ENCODE results near the gene KIF5C.
"Not testable (repeated sequence)": the region's sequence is repeated elsewhere in the genome, so short reads cannot be mapped to it uniquely, and the experiment has no call there.

KIF5C gene

GRCh38 chr2:148874868-148875341, at the start of gene KIF5C:
KIF5C (plus strand) TSS chr2:148875227; CDS start chr2:148875618, 391 bp downstream.
- DNase-seq = peak; percentile 89

- DNase-seq = no peak
These were observed 48.2 kb upstream of the KIF5C start for GRCh38 chr2:148826791-148827190.

GRCh38 chr2:148828941-148829340, 46.1 kb upstream of the KIF5C start:
- no peak for DNase-seq

GRCh38 chr2:148829618-148830017, 45.4 kb upstream of the KIF5C start:
- DNase-seq = no peak

GRCh38 chr2:148832637-148833036, 42.4 kb upstream of the KIF5C start:
- DNase-seq = no peak

GRCh38 chr2:148842050-148842449, 33.0 kb upstream of the KIF5C start:
- no peak for DNase-seq

- no peak for DNase-seq
These were observed 26.9 kb upstream of the KIF5C start for GRCh38 chr2:148848146-148848545.

- no peak for DNase-seq
These were observed 21.6 kb upstream of the KIF5C start for GRCh38 chr2:148853458-148853857.

GRCh38 chr2:148860037-148860436, 15.0 kb upstream of the KIF5C start:
- no peak for DNase-seq

GRCh38 chr2:148861367-148861766, 13.7 kb upstream of the KIF5C start:
- DNase-seq = no peak

- not testable (repeated sequence) for DNase-seq
These were observed 12.5 kb upstream of the KIF5C start for GRCh38 chr2:148862478-148862877.

GRCh38 chr2:148865512-148865911, 9.5 kb upstream of the KIF5C start:
- no peak for DNase-seq

GRCh38 chr2:148866091-148866490, 8.9 kb upstream of the KIF5C start:
- no peak for DNase-seq

GRCh38 chr2:148867079-148867769, 7.8 kb upstream of the KIF5C start:
- DNase-seq = no peak

- DNase-seq = no peak
These were observed 492 bp downstream of the KIF5C start for GRCh38 chr2:148875387-148876051.

GRCh38 chr2:148876202-148876594, 1.2 kb downstream of the KIF5C start:
- peak; percentile 25 for DNase-seq

- DNase-seq = peak; percentile 72
These were observed 1.8 kb downstream of the KIF5C start for GRCh38 chr2:148876595-148877402.

GRCh38 chr2:148877403-148877740, 2.3 kb downstream of the KIF5C start:
- DNase-seq = no peak

- no peak for DNase-seq
These were observed 5.6 kb downstream of the KIF5C start for GRCh38 chr2:148880636-148881035.

- DNase-seq = no peak
These were observed 7.0 kb downstream of the KIF5C start for GRCh38 chr2:148882051-148882450.

- DNase-seq = no peak
These were observed 10.2 kb downstream of the KIF5C start for GRCh38 chr2:148885209-148885608.

GRCh38 chr2:148885988-148886387, 11.0 kb downstream of the KIF5C start:
- DNase-seq = no peak

- DNase-seq = no peak
These were observed 12.4 kb downstream of the KIF5C start for GRCh38 chr2:148887350-148888002.
